ENCODE measurements around the gene SH3RF3.

Gene SH3RF3

GRCh38 chr2:109139865-109140396 lies 10.9 kb downstream of the SH3RF3 start:
- no peak for DNase-seq (ENCODE audit: low read depth)

- no peak for DNase-seq (ENCODE audit: low read depth)
Observed at GRCh38 chr2:109141006-109141600, 12.1 kb downstream of the SH3RF3 start.

GRCh38 chr2:109141727-109142283 lies 12.8 kb downstream of the SH3RF3 start:
- DNase-seq (ENCODE audit: low read depth): no peak

GRCh38 chr2:109142416-109143210 lies 13.6 kb downstream of the SH3RF3 start:
- DNase-seq (ENCODE audit: low read depth): no peak

GRCh38 chr2:109143214-109144187 lies 14.5 kb downstream of the SH3RF3 start:
- no peak for DNase-seq (ENCODE audit: low read depth)

GRCh38 chr2:109144271-109144670 lies 15.3 kb downstream of the SH3RF3 start:
- no peak for DNase-seq (ENCODE audit: low read depth)

- DNase-seq (ENCODE audit: low read depth): no peak
Observed at GRCh38 chr2:109144721-109145120, 15.7 kb downstream of the SH3RF3 start.

GRCh38 chr2:109145286-109145685 lies 16.3 kb downstream of the SH3RF3 start:
- DNase-seq (ENCODE audit: low read depth): no peak

- DNase-seq (ENCODE audit: low read depth): no peak
Observed at GRCh38 chr2:109147405-109147804, 18.4 kb downstream of the SH3RF3 start.

- DNase-seq (ENCODE audit: low read depth): no peak
Observed at GRCh38 chr2:109148117-109148746, 19.2 kb downstream of the SH3RF3 start.

GRCh38 chr2:109148991-109149645 lies 20.1 kb downstream of the SH3RF3 start:
- DNase-seq (ENCODE audit: low read depth): no peak

- no peak for DNase-seq (ENCODE audit: low read depth)
Observed at GRCh38 chr2:109150559-109150958, 21.6 kb downstream of the SH3RF3 start.

- no peak for DNase-seq (ENCODE audit: low read depth)
Observed at GRCh38 chr2:109151519-109151918, 22.5 kb downstream of the SH3RF3 start.

GRCh38 chr2:109153005-109153784 lies 24.2 kb downstream of the SH3RF3 start:
- no peak for DNase-seq (ENCODE audit: low read depth)

- DNase-seq (ENCODE audit: low read depth): no peak
Observed at GRCh38 chr2:109153807-109154206, 24.8 kb downstream of the SH3RF3 start.

- DNase-seq (ENCODE audit: low read depth): no peak
Observed at GRCh38 chr2:109154226-109154625, 25.2 kb downstream of the SH3RF3 start.

- no peak for DNase-seq (ENCODE audit: low read depth)
Observed at GRCh38 chr2:109155553-109156451, 26.8 kb downstream of the SH3RF3 start.

- DNase-seq (ENCODE audit: low read depth): no peak
Observed at GRCh38 chr2:109157563-109158105, 28.6 kb downstream of the SH3RF3 start.

GRCh38 chr2:109158237-109158636 lies 29.2 kb downstream of the SH3RF3 start:
- no peak for DNase-seq (ENCODE audit: low read depth)

All from GM04504 (cell line).